ENCODE results near the gene CST3.

- no peak for TF ChIP-seq CTCF (IDR thresholded peaks at IDR 0.05)
- TF ChIP-seq POLR2A (IDR thresholded peaks at IDR 0.05), result no peak
These were observed 34.4 kb upstream of the CST3 start for GRCh38 chr20:23672158-23672557.
